Tibial artery (tissue), 4 donors: ENCODE data around the gene VEGFC.

Experiments
- DNase-seq, 2 donors: peaks; one replicate each; pipeline ENCODE4 v3.0.0-alpha.2; 2019
- H3K27ac ChIP-seq, 2 donors: fragments of 200-600 bp; sonication (generic) in 1 of 2; 1 replicate in 1 of 2; 2 replicates in 1 of 2; pipeline ENCODE4 v1.5.1; 2018 to 2019; ENCODE audit warnings: mild to moderate bottlenecking in 1 of 2
- H3K27me3 ChIP-seq, 2 donors: fragments of 200-600 bp; sonication (generic) in 1 of 2; one replicate each; pipeline versions ENCODE4 v1.5.1 to v1.6.0; 2016 to 2019
- H3K36me3 ChIP-seq, 3 donors: fragments of 200-600 bp; sonication (generic) in 2 of 3; one replicate each; pipeline ENCODE4 v1.5.1; 2016 to 2019; ENCODE audit warnings: mild to moderate bottlenecking in 2 of 3
- H3K4me1 ChIP-seq, 4 donors: fragments of 200-600 bp; sonication (generic) in 2 of 4; 1 replicate in 3 of 4; 2 replicates in 1 of 4; pipeline ENCODE4 v1.5.1; 2016 to 2019
- H3K4me3 ChIP-seq, 2 donors: fragments of 200-600 bp; sonication (generic) in 1 of 2; 1 replicate in 1 of 2; 2 replicates in 1 of 2; pipeline ENCODE4 v1.5.1; 2018 to 2019; ENCODE audit warnings: mild to moderate bottlenecking in 2 of 2
- H3K9me3 ChIP-seq, 3 donors: fragments of 200-600 bp; sonication (generic) in 1 of 3; one replicate each; pipeline ENCODE4 v1.5.1; 2016 to 2019
- CTCF ChIP-seq, 2 experiments: fragments of 200-600 bp in 1 of 2; fragments of 450-650 bp in 1 of 2; IDR thresholded peaks; one replicate each; pipeline ENCODE4 v1.5.1; 2017 to 2019; ENCODE audit warnings: antibody characterized with exemption in 2 of 2, mild to moderate bottlenecking in 1 of 2, moderate library complexity in 1 of 2
- intact Hi-C: fragments of 100-400 bp; cut with DNase I; formaldehyde crosslinking; loops from one replicate; pipeline ENCODE4 v1.15.0; 2023; ENCODE audit warnings: low total_unique reads

The VEGFC gene

GRCh38 chr4:176806778-176807375 lies 14.2 kb upstream of the VEGFC start:
- intact Hi-C loops: no loop called here
- TF ChIP-seq CTCF (IDR thresholded peaks at IDR 0.05): no peak
- H3K27ac ChIP-seq: no peak overlapping the region
- peaks cover 0 to 8% (median 0%) of the 10 kb centered on the region in 3 donors for H3K9me3 ChIP-seq
- no peaks in the 10 kb centered on the region for H3K27me3 ChIP-seq
- no peaks in the 10 kb centered on the region for H3K36me3 ChIP-seq
- H3K4me3 ChIP-seq: no peak overlapping the region
- H3K4me1 ChIP-seq: no peaks in the 10 kb centered on the region
- DNase-seq: no peak

GRCh38 chr4:176805155-176805554 lies 12.4 kb upstream of the VEGFC start:
- H3K4me1 ChIP-seq: no peaks in the 10 kb centered on the region
- H3K36me3 ChIP-seq: no peaks in the 10 kb centered on the region
- DNase-seq: no peak
- peaks cover 0 to 8% (median 0%) of the 10 kb centered on the region in 3 donors for H3K9me3 ChIP-seq
- H3K27me3 ChIP-seq: no peaks in the 10 kb centered on the region
- no peak overlapping the region for H3K27ac ChIP-seq
- no peak overlapping the region for H3K4me3 ChIP-seq
- no peak for TF ChIP-seq CTCF (IDR thresholded peaks at IDR 0.05)
- intact Hi-C loops: no loop called here

GRCh38 chr4:176800891-176801534 lies 8.3 kb upstream of the VEGFC start:
- no peaks in the 10 kb centered on the region for H3K9me3 ChIP-seq
- no peak for TF ChIP-seq CTCF (IDR thresholded peaks at IDR 0.05)
- H3K4me1 ChIP-seq: no peaks in the 10 kb centered on the region
- H3K4me3 ChIP-seq: no peak overlapping the region
- no peak overlapping the region for H3K27ac ChIP-seq
- intact Hi-C loops: no loop called here
- no peak for DNase-seq
- H3K36me3 ChIP-seq: no peaks in the 10 kb centered on the region
- no peaks in the 10 kb centered on the region for H3K27me3 ChIP-seq

GRCh38 chr4:176799653-176800052 lies 6.9 kb upstream of the VEGFC start:
- H3K27me3 ChIP-seq: no peaks in the 10 kb centered on the region
- no peak overlapping the region for H3K4me3 ChIP-seq
- H3K4me1 ChIP-seq: no peaks in the 10 kb centered on the region
- no peak overlapping the region for H3K27ac ChIP-seq
- intact Hi-C loops: no loop called here
- no peaks in the 10 kb centered on the region for H3K36me3 ChIP-seq
- TF ChIP-seq CTCF (IDR thresholded peaks at IDR 0.05): no peak
- DNase-seq: no peak
- H3K9me3 ChIP-seq: no peaks in the 10 kb centered on the region

- intact Hi-C loops: no loop called here
Observed at GRCh38 chr4:176798540-176798939, 5.8 kb upstream of the VEGFC start.

More at GRCh38 chr4:176798540-176798939, 5.8 kb upstream of the VEGFC start:
- H3K27ac ChIP-seq: no peak overlapping the region
- no peaks in the 10 kb centered on the region for H3K9me3 ChIP-seq
- H3K27me3 ChIP-seq: no peaks in the 10 kb centered on the region
- no peaks in the 10 kb centered on the region for H3K36me3 ChIP-seq
- H3K4me3 ChIP-seq: no peak overlapping the region
- no peak for TF ChIP-seq CTCF (IDR thresholded peaks at IDR 0.05)
- no peak for DNase-seq
- H3K4me1 ChIP-seq: peaks cover 0 to 10% (median 0%) of the 10 kb centered on the region in 4 donors
